Activated CD4-positive, alpha-beta T cell treated with anti-CD3 and anti-CD28 coated beads, Interleukin-2, amount 10 ng/mL, durations not matched to agents 24 days and 14 days (primary cell): Measurements from ENCODE around the gene ZNF750. TPM values are rescaled to one million over a fixed set of nuclear protein-coding genes. Genes with fewer than 3 reads are reported as not detected.

Experiments
- DNase-seq: peaks from one replicate; pipeline ENCODE4 v3.0.0; 2022
- H3K27ac Mint-ChIP-seq: one replicate; pipeline ENCODE4 v1.8.0; 2022; ENCODE audit warnings: mild to moderate bottlenecking, mixed read lengths
- H3K27me3 Mint-ChIP-seq: one replicate; pipeline ENCODE4 v1.8.0; 2022; ENCODE audit warnings: mixed read lengths
- H3K36me3 Mint-ChIP-seq: one replicate; pipeline ENCODE4 v1.8.0; 2022; ENCODE audit warnings: low read depth, mild to moderate bottlenecking, mixed read lengths
- H3K4me1 Mint-ChIP-seq: one replicate; pipeline ENCODE4 v1.8.0; 2021; ENCODE audit warnings: mixed read lengths
- H3K4me3 Mint-ChIP-seq: one replicate; pipeline ENCODE4 v1.8.0; 2022; ENCODE audit warnings: mild to moderate bottlenecking, moderate library complexity, mixed read lengths
- H3K9me3 Mint-ChIP-seq: one replicate; pipeline ENCODE4 v1.8.0; 2021; ENCODE audit warnings: mixed read lengths
- intact Hi-C: fragments of 100-400 bp; cut with micrococcal nuclease; formaldehyde crosslinking; loops from one replicate; pipeline ENCODE4 v1.15.1; 2023
- total RNA-seq: library from RNA; stranded (reverse); gene quantifications from 2 replicates; pipeline ENCODE4 v1.2.3, GENCODE V29; 2022

The ZNF750 gene
- total RNA-seq, 1 donor from 2014 or later: not detected

DNA sequence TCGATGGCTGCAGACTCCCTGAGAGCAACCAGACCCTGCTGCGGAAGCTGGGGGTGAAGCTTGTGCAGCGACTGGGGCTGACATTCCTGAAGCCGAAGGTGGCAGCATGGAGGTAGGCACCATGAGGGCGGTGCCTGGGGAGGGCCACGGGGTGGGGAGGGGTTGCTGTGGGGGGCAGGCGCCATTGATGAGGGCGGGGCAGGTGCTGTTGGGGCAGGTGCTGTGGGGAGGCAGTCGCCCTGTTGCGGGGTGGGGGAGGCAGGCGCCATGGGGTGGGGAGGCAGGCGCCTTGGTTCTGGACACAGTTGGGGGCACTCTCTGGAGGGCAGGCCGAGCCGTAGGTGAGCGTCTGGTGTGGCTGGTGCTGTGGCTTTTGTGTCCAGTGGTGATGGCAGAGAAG lies 38.9 kb downstream of the ZNF750 start:
- intact Hi-C loops: no loop called here
- Mint-ChIP-seq H3K27ac (no peak overlapping the region), H3K27me3 (no peaks in the 10 kb centered on the region), H3K9me3 (no peaks in the 10 kb centered on the region), H3K4me1 (peaks cover 7% of the 10 kb centered on the region), H3K4me3 (no peak overlapping the region), H3K36me3 (peaks cover 24% of the 10 kb centered on the region)
- DNase-seq: no peak

DNA sequence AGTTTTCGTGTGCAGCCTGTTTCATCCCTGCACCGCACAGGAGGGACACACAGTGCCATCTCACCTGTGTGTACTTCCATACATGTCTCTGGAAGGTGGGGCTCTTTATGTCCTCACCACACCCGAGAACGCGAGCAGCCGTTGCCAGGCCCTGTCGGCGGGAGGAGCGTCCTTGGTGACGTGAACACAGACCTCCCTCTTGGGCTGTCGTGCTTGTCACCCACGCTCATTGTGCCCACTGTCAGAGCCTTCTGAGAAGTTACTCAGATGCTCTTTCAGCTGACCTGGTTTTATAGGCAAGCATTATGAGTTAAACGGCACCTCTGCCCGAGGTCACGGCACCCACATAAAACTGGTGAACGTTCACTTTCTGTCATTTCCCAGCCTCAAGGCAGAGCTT lies 40.2 kb downstream of the ZNF750 start:
- Mint-ChIP-seq H3K36me3 (peaks cover 24% of the 10 kb centered on the region), H3K4me3 (no peak overlapping the region), H3K27me3 (no peaks in the 10 kb centered on the region), H3K27ac (no peak overlapping the region), H3K9me3 (no peaks in the 10 kb centered on the region), H3K4me1 (peaks cover 7% of the 10 kb centered on the region)
- DNase-seq: no peak
- intact Hi-C loops: no loop called here

DNA sequence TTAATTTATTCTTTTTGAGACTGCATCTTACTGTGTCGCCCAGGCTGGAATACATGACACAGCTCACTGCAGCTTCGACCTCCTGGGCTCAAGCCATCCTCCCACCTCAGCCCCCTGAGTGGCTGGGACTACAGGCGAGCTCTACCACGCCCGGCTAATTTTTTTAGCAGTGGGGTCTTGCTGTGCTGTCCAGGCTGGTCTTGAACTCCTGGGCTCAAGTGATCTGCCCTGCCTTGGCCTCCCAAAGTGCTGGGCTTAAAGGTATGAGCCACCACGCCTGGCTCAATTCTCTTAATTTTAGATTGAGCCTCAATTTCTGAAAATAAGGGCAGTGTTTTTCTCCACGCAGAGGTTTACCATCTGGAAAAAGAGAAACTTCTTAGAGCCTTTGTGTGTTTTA lies 41.1 kb downstream of the ZNF750 start:
- H3K27ac Mint-ChIP-seq: no peak overlapping the region
- H3K9me3 Mint-ChIP-seq: no peaks in the 10 kb centered on the region
- DNase-seq: no peak
- intact Hi-C loops: no loop called here
- no peak overlapping the region for H3K4me3 Mint-ChIP-seq
- H3K27me3 Mint-ChIP-seq: no peaks in the 10 kb centered on the region
- H3K4me1 Mint-ChIP-seq: peaks cover 7% of the 10 kb centered on the region
- H3K36me3 Mint-ChIP-seq: peaks cover 24% of the 10 kb centered on the region

DNA sequence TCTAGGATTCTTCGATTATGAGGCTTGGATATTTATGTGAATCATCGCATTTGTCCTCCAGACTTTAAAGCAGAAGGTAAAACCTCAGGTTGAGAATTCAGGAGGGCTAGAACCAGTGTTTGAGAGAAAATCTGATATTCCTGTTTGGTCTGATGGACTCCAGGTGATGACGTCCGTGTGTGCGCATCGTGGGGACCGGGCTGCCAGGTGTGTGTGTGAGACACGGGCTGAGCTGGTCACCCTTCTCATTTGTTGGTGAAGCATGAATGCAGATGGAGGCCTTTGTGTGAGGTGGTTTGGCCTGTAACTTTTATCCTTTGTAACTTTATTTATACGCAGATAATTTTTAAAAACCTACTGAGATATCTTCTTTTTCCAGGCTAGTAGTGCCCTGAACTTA lies 42.8 kb downstream of the ZNF750 start:
- Mint-ChIP-seq H3K27ac (no peak overlapping the region), H3K27me3 (no peaks in the 10 kb centered on the region), H3K4me1 (peaks cover 2% of the 10 kb centered on the region), H3K36me3 (peaks cover 22% of the 10 kb centered on the region), H3K9me3 (no peaks in the 10 kb centered on the region), H3K4me3 (no peak overlapping the region)
- DNase-seq: no peak
- intact Hi-C loops: no loop called here

DNA sequence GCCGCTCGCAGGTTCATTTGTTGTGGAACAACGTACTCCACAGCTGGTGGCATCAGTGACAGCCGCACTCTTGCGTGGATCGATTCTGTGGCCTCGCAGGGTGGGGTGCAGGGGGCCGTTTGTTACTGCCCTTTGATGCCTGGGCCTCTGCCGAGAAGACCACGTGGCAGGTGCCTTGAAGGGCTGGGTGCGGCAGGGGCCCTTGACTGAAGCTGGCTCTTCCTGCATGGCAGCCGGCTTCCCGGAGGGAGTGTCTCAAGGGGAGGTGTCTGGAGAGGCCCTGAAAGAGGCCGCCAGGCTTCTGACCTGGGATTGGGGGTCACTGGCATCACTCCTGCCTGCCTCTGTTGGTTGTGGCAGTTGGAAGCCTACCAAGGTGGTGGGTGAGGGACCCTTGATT lies 44.2 kb downstream of the ZNF750 start:
- no peaks in the 10 kb centered on the region for H3K9me3 Mint-ChIP-seq
- intact Hi-C loops: no loop called here
- no peak overlapping the region for H3K27ac Mint-ChIP-seq
- no peaks in the 10 kb centered on the region for H3K27me3 Mint-ChIP-seq
- H3K4me3 Mint-ChIP-seq: no peak overlapping the region
- no peak for DNase-seq
- peaks cover 2% of the 10 kb centered on the region for H3K4me1 Mint-ChIP-seq
- peaks cover 14% of the 10 kb centered on the region for H3K36me3 Mint-ChIP-seq

DNA sequence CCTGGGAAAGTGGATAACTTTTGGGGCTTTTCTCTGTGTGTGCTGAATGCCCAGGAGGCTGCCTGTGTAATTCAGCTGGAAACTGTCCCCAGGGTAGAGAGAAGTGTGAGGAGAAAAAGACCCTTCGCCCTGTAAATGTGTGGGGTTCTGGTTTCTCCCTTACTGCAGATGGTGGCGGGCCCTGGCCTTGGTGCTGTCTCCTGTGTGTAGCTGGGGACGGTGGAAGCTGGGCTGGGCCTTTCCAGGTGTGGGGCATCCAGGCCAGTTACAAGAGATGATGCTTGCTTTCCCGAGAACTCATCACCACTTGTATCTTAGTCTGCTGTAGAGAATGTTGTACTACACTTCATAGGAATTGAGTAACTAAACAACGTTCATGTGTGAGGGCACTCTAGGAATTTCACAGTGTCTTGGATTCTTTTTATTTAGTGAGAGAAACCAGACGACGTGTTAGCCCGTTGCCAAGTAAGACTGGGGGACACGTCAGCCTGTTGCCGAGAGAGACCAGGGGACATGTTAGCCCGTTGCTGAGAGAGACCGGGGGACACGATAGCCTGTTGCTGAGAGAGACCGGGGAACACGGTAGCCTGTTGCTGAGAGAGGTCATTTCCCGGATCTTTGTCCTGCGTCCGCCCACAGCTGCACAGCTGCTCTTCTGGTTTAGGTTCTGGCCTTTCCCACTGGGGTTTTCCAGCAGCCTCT lies 44.9 kb downstream of the ZNF750 start:
- intact Hi-C loops: no loop called here

DNA sequence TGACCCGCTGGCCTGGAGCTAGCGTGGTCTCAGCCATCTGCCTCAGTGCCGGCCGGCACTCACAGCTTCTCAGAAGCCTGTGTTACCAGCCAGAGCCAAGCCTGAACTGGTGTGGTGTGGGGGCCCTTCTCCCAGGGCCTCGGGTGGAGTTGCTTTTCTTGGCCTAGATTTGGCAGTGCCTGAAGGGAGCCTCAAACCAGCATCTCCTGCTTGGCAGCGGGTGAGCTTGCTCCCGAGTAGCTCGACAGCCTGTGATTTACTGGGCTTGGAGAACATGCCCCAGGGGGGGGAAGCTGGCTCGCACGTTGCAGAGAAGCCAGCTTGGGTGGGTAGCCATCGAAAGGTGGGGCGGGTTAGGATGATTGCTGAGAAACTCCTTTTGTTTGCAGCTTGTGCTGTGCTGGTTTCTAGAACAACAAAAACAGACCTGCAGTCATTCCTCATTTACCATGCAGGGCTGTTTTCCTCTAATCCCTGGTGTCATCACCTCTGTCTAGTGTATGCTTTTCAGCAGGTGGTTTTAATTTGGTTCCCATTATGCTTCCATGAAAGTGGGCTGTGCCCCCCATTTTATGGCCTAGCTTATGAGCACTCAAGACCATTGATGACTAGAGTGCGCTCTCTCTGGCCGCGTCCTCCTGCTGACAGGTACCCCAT lies 45.7 kb downstream of the ZNF750 start:
- no peak overlapping the region for H3K4me3 Mint-ChIP-seq
- no peaks in the 10 kb centered on the region for H3K27me3 Mint-ChIP-seq
- DNase-seq: no peak
- H3K27ac Mint-ChIP-seq: no peak overlapping the region
- H3K4me1 Mint-ChIP-seq: peaks cover 2% of the 10 kb centered on the region
- H3K9me3 Mint-ChIP-seq: no peaks in the 10 kb centered on the region
- peaks cover 5% of the 10 kb centered on the region for H3K36me3 Mint-ChIP-seq
- intact Hi-C loops: no loop called here

More for the DNA sequence above, 44.9 kb downstream of the ZNF750 start:
- Mint-ChIP-seq H3K36me3 (peaks cover 8% of the 10 kb centered on the region), H3K4me1 (peaks cover 2% of the 10 kb centered on the region), H3K27me3 (no peaks in the 10 kb centered on the region), H3K9me3 (no peaks in the 10 kb centered on the region), H3K4me3 (no peak overlapping the region), H3K27ac (no peak overlapping the region)
- no peak for DNase-seq

DNA sequence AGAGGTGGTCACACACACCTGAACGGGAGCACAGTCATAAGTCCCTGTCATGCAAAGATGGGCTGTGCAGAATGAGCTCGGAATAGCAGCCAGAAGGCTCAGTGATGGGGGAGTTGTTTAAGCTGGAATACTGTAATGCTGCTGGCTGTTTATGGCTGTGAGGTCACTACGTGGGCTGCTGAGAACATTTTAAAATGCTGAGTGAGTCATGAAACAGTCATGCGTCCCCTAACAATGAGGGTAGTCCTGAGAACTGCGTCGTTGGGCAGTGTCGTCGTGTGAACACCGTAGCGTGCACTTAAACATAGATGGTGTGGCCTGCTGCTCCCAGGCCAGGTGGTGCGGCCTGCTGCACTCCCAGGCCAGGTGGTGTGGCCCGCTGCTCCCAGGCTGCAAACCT lies 48.3 kb downstream of the ZNF750 start:
- no peaks in the 10 kb centered on the region for H3K27me3 Mint-ChIP-seq
- H3K4me3 Mint-ChIP-seq: no peak overlapping the region
- H3K4me1 Mint-ChIP-seq: peaks cover 2% of the 10 kb centered on the region
- H3K27ac Mint-ChIP-seq: no peak overlapping the region
- intact Hi-C loops: no loop called here
- H3K36me3 Mint-ChIP-seq: peaks cover 2% of the 10 kb centered on the region
- no peak for DNase-seq
- no peaks in the 10 kb centered on the region for H3K9me3 Mint-ChIP-seq

DNA sequence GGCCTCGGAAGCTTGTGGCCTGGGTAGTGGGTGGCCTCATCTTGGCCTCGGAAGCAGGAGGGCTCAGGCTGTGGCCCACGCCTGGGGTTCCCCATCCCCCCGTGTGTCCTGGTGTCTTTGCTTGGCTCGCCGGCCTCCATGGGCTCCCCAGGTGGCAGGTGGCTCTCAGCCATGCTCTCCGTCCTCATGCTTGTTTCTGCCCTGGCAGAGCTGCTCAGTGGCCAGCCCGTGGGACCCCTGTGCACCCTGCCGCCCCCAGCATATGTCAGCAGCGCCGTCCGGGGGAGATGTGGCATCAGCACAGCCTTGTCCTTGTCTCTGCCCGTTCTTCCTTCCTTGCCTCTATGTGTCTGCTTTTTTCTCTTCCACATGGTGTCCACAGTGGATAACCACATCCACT lies 49.4 kb downstream of the ZNF750 start:
- DNase-seq: no peak
- H3K36me3 Mint-ChIP-seq: peaks cover 5% of the 10 kb centered on the region
- H3K9me3 Mint-ChIP-seq: no peaks in the 10 kb centered on the region
- no peak overlapping the region for H3K27ac Mint-ChIP-seq
- no peak overlapping the region for H3K4me3 Mint-ChIP-seq
- intact Hi-C loops: no loop called here
- no peaks in the 10 kb centered on the region for H3K27me3 Mint-ChIP-seq
- peaks cover 2% of the 10 kb centered on the region for H3K4me1 Mint-ChIP-seq

DNA sequence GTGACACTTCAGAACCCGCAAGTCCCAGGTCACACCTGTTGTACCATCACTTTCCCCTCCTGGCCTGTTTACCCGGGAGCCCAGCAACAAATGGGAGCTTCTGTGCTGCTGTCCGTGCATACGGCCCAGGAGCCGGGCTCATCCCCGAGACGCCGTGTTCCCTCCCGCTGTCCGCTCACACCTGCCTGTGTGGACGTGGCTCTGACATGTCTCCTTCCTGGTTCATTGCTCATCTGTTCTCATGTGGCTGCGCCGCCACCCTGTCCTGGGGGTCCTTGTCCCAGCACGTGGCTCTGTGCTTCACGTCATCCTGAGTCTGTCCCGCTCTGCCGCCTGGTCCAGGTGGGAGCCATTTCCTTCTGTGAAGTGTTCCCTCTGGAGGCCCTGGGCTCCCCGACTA lies 50.0 kb downstream of the ZNF750 start:
- Mint-ChIP-seq H3K27ac (peak overlapping the region; percentile 60), H3K27me3 (no peaks in the 10 kb centered on the region), H3K9me3 (no peaks in the 10 kb centered on the region), H3K4me3 (no peak overlapping the region), H3K36me3 (peaks cover 5% of the 10 kb centered on the region), H3K4me1 (peaks cover 2% of the 10 kb centered on the region)
- intact Hi-C loops: loop anchor here (10.0 kb wide), 1 partner anchor 75 kb away; no protein-coding TSS in a partner anchor
- DNase-seq: no peak

DNA sequence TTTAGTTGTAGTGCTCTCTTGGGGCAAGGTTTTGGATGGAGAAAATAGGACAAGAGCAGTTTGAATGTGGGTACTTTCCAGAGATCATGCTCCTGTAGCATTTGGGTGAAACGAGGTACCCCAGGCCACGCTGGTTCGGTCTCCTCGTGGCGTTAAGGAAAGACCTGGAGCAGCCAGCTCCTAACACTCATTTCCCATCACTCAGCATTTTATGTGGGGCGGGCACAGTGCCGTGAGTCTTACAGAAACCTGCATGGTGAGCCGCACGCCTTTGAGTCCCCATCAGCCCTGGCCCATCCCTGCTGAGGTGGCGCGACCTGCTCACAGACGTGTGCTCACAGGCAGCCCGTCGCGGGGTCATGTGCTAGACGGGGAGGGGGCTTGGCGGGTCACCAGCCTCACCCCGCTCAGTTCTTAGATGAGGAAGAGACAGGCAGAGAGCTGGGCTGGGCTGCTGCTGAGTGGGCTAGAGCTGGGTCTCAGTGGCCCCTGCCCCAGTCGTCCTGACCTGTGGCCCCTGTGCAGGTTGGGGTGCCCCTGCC lies 50.7 kb downstream of the ZNF750 start:
- no peaks in the 10 kb centered on the region for H3K9me3 Mint-ChIP-seq
- H3K4me1 Mint-ChIP-seq: peaks cover 2% of the 10 kb centered on the region
- H3K27me3 Mint-ChIP-seq: no peaks in the 10 kb centered on the region
- H3K27ac Mint-ChIP-seq: no peak overlapping the region
- DNase-seq: no peak
- H3K36me3 Mint-ChIP-seq: peaks cover 8% of the 10 kb centered on the region
- H3K4me3 Mint-ChIP-seq: no peak overlapping the region
- intact Hi-C loops: loop anchor here (10.0 kb wide), 1 partner anchor 76 kb away; no protein-coding TSS in a partner anchor

DNA sequence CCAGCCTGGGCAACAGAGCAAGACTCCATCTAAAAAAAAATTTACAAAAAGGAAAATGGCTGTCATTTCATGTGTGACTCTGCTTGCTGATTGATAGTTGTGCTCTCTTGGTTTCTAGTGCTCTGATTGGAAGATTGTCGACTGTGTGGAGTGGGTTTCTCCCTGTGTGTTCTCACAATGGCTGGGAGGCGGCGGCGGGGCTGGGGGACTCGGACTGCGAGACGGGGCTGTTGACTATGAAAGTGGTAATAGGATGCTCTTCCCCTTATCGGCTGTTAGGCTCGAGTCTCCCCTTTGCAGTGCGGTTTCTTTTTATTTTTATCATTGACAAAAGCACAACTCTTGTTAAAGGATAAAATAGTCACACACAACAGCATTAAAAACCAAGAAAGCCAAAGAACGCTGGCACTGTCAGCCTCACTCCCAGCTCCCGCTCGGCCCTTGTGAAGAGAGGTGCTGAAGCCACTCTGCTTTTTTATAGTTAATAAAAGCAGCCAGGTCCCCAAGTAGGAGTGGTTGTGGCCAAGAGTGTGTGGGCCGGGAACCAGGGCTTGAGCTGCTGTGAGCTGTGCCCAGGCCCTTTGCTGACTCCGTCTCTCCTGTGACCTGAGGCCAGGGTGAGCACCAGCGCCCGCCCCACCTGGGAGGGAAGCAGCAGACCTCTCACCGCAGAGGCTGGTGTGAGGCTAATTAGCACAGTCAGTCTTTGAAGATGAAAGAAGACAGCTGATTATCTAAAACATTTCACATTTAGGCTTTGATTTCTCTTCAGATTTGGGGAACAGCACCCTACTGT lies 51.4 kb downstream of the ZNF750 start:
- DNase-seq: no peak
- no peak overlapping the region for H3K4me3 Mint-ChIP-seq
- intact Hi-C loops: loop anchor here (10.0 kb wide), 1 partner anchor 76 kb away; no protein-coding TSS in a partner anchor
- no peaks in the 10 kb centered on the region for H3K9me3 Mint-ChIP-seq
- H3K27ac Mint-ChIP-seq: no peak overlapping the region
- no peaks in the 10 kb centered on the region for H3K27me3 Mint-ChIP-seq
- H3K4me1 Mint-ChIP-seq: peaks cover 2% of the 10 kb centered on the region
- peaks cover 9% of the 10 kb centered on the region for H3K36me3 Mint-ChIP-seq

DNA sequence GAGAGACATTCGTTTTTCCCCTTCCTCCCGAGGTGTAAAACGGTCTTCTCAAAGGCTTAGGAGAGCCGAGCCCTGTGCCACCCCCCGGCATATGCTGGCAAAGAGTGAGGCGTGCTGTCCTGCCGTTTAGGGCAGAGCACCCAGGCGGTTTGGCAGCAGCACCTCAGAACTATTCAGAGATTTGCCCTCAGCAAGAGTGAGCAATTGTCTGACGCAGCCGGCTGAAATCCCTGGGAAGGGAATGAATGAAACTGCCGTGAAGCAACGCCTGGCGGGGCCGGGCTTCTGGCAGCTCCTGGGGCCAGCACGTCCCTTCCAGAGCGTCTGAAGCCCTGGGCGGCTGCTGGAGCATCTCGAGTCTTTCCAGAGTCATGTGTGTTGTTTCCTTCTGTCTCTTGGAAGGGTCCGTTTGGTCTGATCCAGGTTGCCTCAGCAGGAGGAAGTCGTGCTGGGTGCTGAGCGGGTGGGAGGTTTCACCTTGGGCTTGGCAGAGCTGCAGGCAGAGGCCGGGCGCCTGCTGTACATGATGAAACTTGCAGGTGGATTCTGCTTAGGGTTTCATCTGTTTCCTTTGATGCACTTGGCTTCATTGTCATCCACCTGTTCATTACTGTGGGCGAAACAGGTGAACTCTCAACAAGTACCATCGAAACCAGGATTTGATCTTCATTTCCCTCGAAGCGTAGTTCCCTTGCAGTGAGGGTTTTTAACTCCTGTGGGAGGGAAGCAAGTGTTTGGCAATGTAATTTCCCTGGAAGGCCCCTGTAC lies 52.6 kb downstream of the ZNF750 start:
- Mint-ChIP-seq H3K36me3 (peaks cover 17% of the 10 kb centered on the region), H3K27me3 (no peaks in the 10 kb centered on the region), H3K27ac (no peak overlapping the region), H3K9me3 (no peaks in the 10 kb centered on the region), H3K4me1 (peaks cover 6% of the 10 kb centered on the region), H3K4me3 (no peak overlapping the region)
- intact Hi-C loops: loop anchor here (10.0 kb wide), 1 partner anchor 78 kb away; no protein-coding TSS in a partner anchor
- no peak for DNase-seq
